Trophoblast cell (in vitro differentiated cells and primary cell): ENCODE results near the gene TMEM52.
"Not testable (repeated sequence)": the region's sequence is repeated elsewhere in the genome, so short reads cannot be mapped to it uniquely, and the experiment has no call there.

Source experiments
- DNase-seq, 2 donors: peaks; one replicate each; pipeline ENCODE4 v3.0.0-alpha.2; 2016
- H2AFZ ChIP-seq: 2 replicates; pipeline ENCODE4 v1.6.1; 2013; ENCODE audit warnings: low read length, moderate library complexity, mild to moderate bottlenecking; ENCODE audit not compliant: insufficient read depth, poor library complexity
- H2AK5ac ChIP-seq: 2 replicates; pipeline ENCODE4 v1.6.1; 2013; ENCODE audit warnings: mild to moderate bottlenecking, low read length
- H2BK120ac ChIP-seq: 2 replicates; pipeline ENCODE4 v1.6.1; 2013; ENCODE audit warnings: low read length, mild to moderate bottlenecking, moderate library complexity; ENCODE audit not compliant: insufficient read depth, poor library complexity
- H2BK12ac ChIP-seq: 2 replicates; pipeline ENCODE4 v1.6.1; 2013; ENCODE audit warnings: mild to moderate bottlenecking, low read length, moderate library complexity
- H2BK5ac ChIP-seq: 2 replicates; pipeline ENCODE4 v1.6.1; 2013; ENCODE audit warnings: low read length, low read depth, moderate library complexity, mild to moderate bottlenecking; ENCODE audit not compliant: poor library complexity
- H3K14ac ChIP-seq: 2 replicates; pipeline ENCODE4 v1.6.1; 2013; ENCODE audit warnings: mild to moderate bottlenecking, low read length
- H3K18ac ChIP-seq: 2 replicates; pipeline ENCODE4 v1.6.1; 2013; ENCODE audit warnings: mild to moderate bottlenecking, low read length
- H3K23ac ChIP-seq: 2 replicates; pipeline ENCODE4 v1.6.1; 2013; ENCODE audit warnings: low read length
- H3K27ac ChIP-seq: 2 replicates; pipeline ENCODE4 v1.5.1; 2013; ENCODE audit warnings: low read depth, mild to moderate bottlenecking, inconsistent platforms, low read length, moderate library complexity
- H3K27me3 ChIP-seq: 2 replicates; pipeline ENCODE4 v1.6.1; 2013; ENCODE audit warnings: inconsistent platforms, mild to moderate bottlenecking, low read length, moderate library complexity; ENCODE audit not compliant: insufficient read depth
- H3K36me3 ChIP-seq, 2 experiments: 1 replicate in 1 of 2; 2 replicates in 1 of 2; pipeline ENCODE4 v1.6.1; 2013; ENCODE audit warnings: low read length in 2 of 2, mild to moderate bottlenecking in 2 of 2, moderate library complexity in 1 of 2; ENCODE audit not compliant: insufficient read depth in 2 of 2, control insufficient read depth in 1 of 2
- H3K4ac ChIP-seq: 2 replicates; pipeline ENCODE4 v1.6.1; 2013; ENCODE audit warnings: low read depth, mild to moderate bottlenecking, low read length, moderate library complexity
- H3K4me1 ChIP-seq, 2 experiments: 1 replicate in 1 of 2; 2 replicates in 1 of 2; pipeline ENCODE4 v1.6.1; 2013; ENCODE audit warnings: low read length in 2 of 2, mild to moderate bottlenecking in 2 of 2, moderate library complexity in 1 of 2; ENCODE audit not compliant: insufficient read depth in 2 of 2, control insufficient read depth in 1 of 2
- H3K4me2 ChIP-seq: 2 replicates; pipeline ENCODE4 v1.6.1; 2013; ENCODE audit warnings: inconsistent platforms, mild to moderate bottlenecking, low read length, moderate library complexity
- H3K4me3 ChIP-seq: 2 replicates; pipeline ENCODE4 v1.5.1; 2013; ENCODE audit warnings: mild to moderate bottlenecking, low read depth, low read length, inconsistent platforms
- H3K79me1 ChIP-seq: one replicate; pipeline ENCODE4 v1.6.1; 2013; ENCODE audit warnings: low read length
- H3K79me2 ChIP-seq: 2 replicates; pipeline ENCODE4 v1.6.1; 2013; ENCODE audit warnings: low read length, mild to moderate bottlenecking; ENCODE audit not compliant: control insufficient read depth, insufficient read depth, poor library complexity
- H3K9ac ChIP-seq: 2 replicates; pipeline ENCODE4 v1.6.1; 2013; ENCODE audit warnings: mild to moderate bottlenecking, low read length
- H3K9me3 ChIP-seq: 2 replicates; pipeline ENCODE4 v1.6.1; 2013; ENCODE audit warnings: low read depth, mild to moderate bottlenecking, control low read depth, inconsistent platforms, low read length; ENCODE audit not compliant: insufficient read depth
- H4K12ac ChIP-seq: 2 replicates; pipeline ENCODE4 v1.6.1; 2013; ENCODE audit warnings: low read depth, mild to moderate bottlenecking, low read length, moderate library complexity
- H4K8ac ChIP-seq: 2 replicates; pipeline ENCODE4 v1.6.1; 2013; ENCODE audit warnings: low read depth, mild to moderate bottlenecking, low read length, moderate library complexity
- H4K91ac ChIP-seq: one replicate; pipeline ENCODE4 v1.6.1; 2013; ENCODE audit warnings: low read depth, mild to moderate bottlenecking, low read length, moderate library complexity
- WGBS: extraction: QIAGEN DNeasy Blood & Tissue Kit; methylation state at CpG from one replicate; pipeline ENCODE4 v1.1.7; 2013; ENCODE audit warnings: missing lambda C conversion rate; ENCODE audit not compliant: insufficient read length, insufficient coverage; ENCODE audit errors: extremely low coverage; 5-methylcytosine and 5-hydroxymethylcytosine counted together

TMEM52 gene

GRCh38 chr1:1937061-1937460, 18.0 kb upstream of the TMEM52 start:
- no peaks in the 10 kb centered on the region for H3K4me1 ChIP-seq
- H2AFZ ChIP-seq = no peak overlapping the region
- H3K4ac ChIP-seq = no peak overlapping the region
- H3K79me2 ChIP-seq = no peaks in the 10 kb centered on the region
- no peak overlapping the region for H3K27ac ChIP-seq
- H3K9me3 ChIP-seq = peaks cover 12% of the 10 kb centered on the region
- H2BK5ac ChIP-seq = no peak overlapping the region
- no peak overlapping the region for H3K14ac ChIP-seq
- H4K12ac ChIP-seq = no peak overlapping the region
- H3K27me3 ChIP-seq = no peaks in the 10 kb centered on the region
- H3K4me2 ChIP-seq = no peak overlapping the region
- H4K91ac ChIP-seq = no peak overlapping the region
- H3K4me3 ChIP-seq = no peak overlapping the region
- 100% methylated on average over 1 of the region's 15 CpGs for WGBS
- no peak overlapping the region for H3K23ac ChIP-seq
- H2BK12ac ChIP-seq = no peak overlapping the region
- DNase-seq = no peak
- H2AK5ac ChIP-seq = no peak overlapping the region
- no peaks in the 10 kb centered on the region for H3K79me1 ChIP-seq
- no peak overlapping the region for H2BK120ac ChIP-seq
- H3K18ac ChIP-seq = no peak overlapping the region
- no peak overlapping the region for H3K9ac ChIP-seq
- no peaks in the 10 kb centered on the region for H3K36me3 ChIP-seq
- H4K8ac ChIP-seq = no peak overlapping the region

DNA sequence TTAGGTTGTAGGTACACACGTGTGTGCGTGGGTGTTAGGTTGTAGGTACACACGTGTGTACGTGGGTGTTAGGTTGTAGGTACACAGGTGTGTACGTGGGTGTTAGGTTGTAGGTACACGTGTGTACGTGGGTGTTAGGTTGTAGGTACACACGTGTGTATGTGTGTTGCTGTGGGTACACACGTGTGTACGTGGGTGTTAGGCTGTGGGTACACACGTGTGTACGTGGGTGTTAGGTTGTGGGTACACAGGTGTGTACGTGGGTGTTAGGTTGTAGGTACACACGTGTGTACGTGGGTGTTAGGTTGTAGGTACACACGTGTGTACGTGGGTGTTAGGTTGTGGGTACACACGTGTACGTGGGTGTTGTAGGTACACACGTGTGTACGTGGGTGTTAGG, 15.8 kb upstream of the TMEM52 start:
- not testable (repeated sequence) for H2BK5ac ChIP-seq, H2BK12ac ChIP-seq, H3K18ac ChIP-seq, H3K27ac ChIP-seq, H3K36me3 ChIP-seq, DNase-seq, H4K12ac ChIP-seq, H3K27me3 ChIP-seq, H3K14ac ChIP-seq, H3K4me1 ChIP-seq, H3K4me3 ChIP-seq, H3K4ac ChIP-seq, H4K8ac ChIP-seq, H3K79me2 ChIP-seq, H2BK120ac ChIP-seq, H3K4me2 ChIP-seq, H3K9ac ChIP-seq, H2AFZ ChIP-seq, H4K91ac ChIP-seq, H3K79me1 ChIP-seq, H2AK5ac ChIP-seq, H3K23ac ChIP-seq
- WGBS = no CpG with 5 or more reads among the region's 21 CpGs
- peaks cover 12% of the 10 kb centered on the region for H3K9me3 ChIP-seq

- no CpG with 5 or more reads among the region's 38 CpGs for WGBS
- Histone ChIP-seq H2BK5ac (no peak overlapping the region), H3K36me3 (no peaks in the 10 kb centered on the region), H3K14ac (no peak overlapping the region), H3K23ac (no peak overlapping the region), H3K18ac (no peak overlapping the region), H3K4ac (no peak overlapping the region), H4K8ac (no peak overlapping the region), H3K27me3 (no peaks in the 10 kb centered on the region), H2AK5ac (no peak overlapping the region), H2BK12ac (no peak overlapping the region), H4K12ac (no peak overlapping the region), H4K91ac (no peak overlapping the region), H3K4me3 (no peak overlapping the region), H3K79me2 (no peaks in the 10 kb centered on the region), H3K4me2 (no peak overlapping the region), H2AFZ (no peak overlapping the region), H2BK120ac (no peak overlapping the region), H3K27ac (no peak overlapping the region), H3K79me1 (no peaks in the 10 kb centered on the region), H3K9ac (no peak overlapping the region), H3K4me1 (no peaks in the 10 kb centered on the region), H3K9me3 (peaks cover 13% of the 10 kb centered on the region)
- no peak for DNase-seq
Measured at GRCh38 chr1:1929639-1930545, 10.8 kb upstream of the TMEM52 start.

DNA sequence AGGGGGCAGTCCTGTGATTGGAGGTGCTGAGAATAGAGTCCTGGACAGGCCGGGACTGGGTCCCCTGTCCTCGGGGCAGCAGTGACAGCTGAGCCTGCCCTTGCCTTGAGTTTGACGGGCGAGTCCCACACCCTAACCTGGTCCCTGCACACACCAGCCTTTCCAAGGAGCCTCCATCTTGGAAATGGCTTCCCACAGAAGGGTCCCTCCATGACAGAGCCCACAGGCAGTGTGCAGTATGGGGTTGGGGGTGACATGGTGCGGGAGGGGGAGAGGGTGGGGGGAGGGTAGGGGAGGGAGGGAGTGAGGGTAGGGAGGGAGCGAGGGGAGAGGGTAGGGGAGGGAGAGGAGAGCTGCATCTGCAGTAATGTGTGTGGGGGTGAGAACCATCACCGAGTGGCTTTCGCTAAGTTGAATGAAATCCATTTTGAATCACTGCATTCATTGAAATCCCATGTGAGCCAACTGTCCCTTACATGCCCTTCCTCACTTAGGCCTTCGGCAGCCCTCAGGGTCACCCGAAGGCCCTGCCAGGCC, 10.1 kb upstream of the TMEM52 start:
- H3K79me1 ChIP-seq = no peaks in the 10 kb centered on the region
- H4K8ac ChIP-seq = no peak overlapping the region
- H2AFZ ChIP-seq = no peak overlapping the region
- no peak overlapping the region for H2BK120ac ChIP-seq
- H3K4ac ChIP-seq = no peak overlapping the region
- no peaks in the 10 kb centered on the region for H3K4me1 ChIP-seq
- no peak overlapping the region for H3K27ac ChIP-seq
- no peaks in the 10 kb centered on the region for H3K79me2 ChIP-seq
- H2AK5ac ChIP-seq = no peak overlapping the region
- WGBS = no CpG with 5 or more reads among the region's 10 CpGs
- H4K91ac ChIP-seq = no peak overlapping the region
- H3K23ac ChIP-seq = no peak overlapping the region
- H3K4me2 ChIP-seq = no peak overlapping the region
- H3K9me3 ChIP-seq = peaks cover 9% of the 10 kb centered on the region
- no peak overlapping the region for H4K12ac ChIP-seq
- H2BK12ac ChIP-seq = no peak overlapping the region
- no peaks in the 10 kb centered on the region for H3K36me3 ChIP-seq
- DNase-seq = no peak
- H2BK5ac ChIP-seq = no peak overlapping the region
- H3K9ac ChIP-seq = no peak overlapping the region
- H3K14ac ChIP-seq = no peak overlapping the region
- no peak overlapping the region for H3K18ac ChIP-seq
- no peak overlapping the region for H3K4me3 ChIP-seq
- no peaks in the 10 kb centered on the region for H3K27me3 ChIP-seq
